OCI-LY7 (cell line): ENCODE measurements around the gene ACAP1.

ENCODE experiments used
- CTCF ChIP-seq: fragments of 200-600 bp; sonication (generic); conservative IDR thresholded peaks from 2 replicates; pipeline ENCODE4 v1.5.1; 2014; ENCODE audit warnings: mild to moderate bottlenecking, antibody characterized with exemption, low read length, moderate library complexity, mixed read lengths
- EZH2phosphoT487 ChIP-seq: fragments of 200-600 bp; sonication (generic); IDR thresholded peaks from 2 replicates; pipeline ENCODE4 v1.6.1; 2018; ENCODE audit warnings: low read depth, borderline replicate concordance, mild to moderate bottlenecking, mixed run types, antibody characterized with exemption, low read length, moderate library complexity, mixed read lengths

GRCh38 chr17:7369825-7370224 lies 33.5 kb downstream of the ACAP1 start:
- TF ChIP-seq CTCF (no peak), EZH2phosphoT487 (no peak)
